ENCODE measurements around the gene AKAP8L. TPM values are rescaled to one million over a fixed set of nuclear protein-coding genes. Genes with fewer than 3 reads are reported as not detected.

Gene AKAP8L
- total RNA-seq, 2 donors from 2014 or later: 147 to 196 TPM

DNA sequence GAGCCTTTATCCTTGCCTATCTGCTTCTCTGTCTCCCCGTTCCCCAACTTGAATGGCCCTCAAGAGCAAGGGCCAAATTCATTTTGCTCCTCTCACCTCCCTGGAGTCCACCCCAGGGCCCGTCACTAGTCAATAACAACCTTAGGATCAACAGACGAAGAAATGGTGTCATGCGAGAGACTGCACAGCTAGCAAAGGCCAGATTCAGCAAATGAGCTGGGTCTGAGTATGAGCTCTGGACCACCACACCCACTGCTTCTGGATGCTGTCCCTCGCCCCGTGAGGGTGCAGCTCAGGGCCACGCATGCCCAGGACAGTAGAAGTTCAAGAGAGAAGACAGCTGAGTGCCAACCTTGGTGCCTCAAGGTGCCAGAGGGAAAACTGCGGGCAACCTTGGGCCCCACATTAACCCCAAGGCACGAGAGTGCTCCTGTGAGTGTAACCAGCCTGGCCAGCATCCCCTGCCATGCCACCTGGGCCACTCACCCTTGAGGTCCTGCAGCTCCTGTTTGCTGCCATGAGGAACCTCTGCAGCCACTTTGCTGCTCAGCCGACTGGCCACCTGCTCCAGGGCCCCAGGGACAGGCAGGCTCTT lies 11.8 kb upstream of the AKAP8L start:
- ATAC-seq: no peak
- intact Hi-C loops (cut with DNase I): no loop called here
- TF ChIP-seq POLR2A (IDR thresholded peaks at IDR 0.05): no peak
- TF ChIP-seq, protein P1, sequence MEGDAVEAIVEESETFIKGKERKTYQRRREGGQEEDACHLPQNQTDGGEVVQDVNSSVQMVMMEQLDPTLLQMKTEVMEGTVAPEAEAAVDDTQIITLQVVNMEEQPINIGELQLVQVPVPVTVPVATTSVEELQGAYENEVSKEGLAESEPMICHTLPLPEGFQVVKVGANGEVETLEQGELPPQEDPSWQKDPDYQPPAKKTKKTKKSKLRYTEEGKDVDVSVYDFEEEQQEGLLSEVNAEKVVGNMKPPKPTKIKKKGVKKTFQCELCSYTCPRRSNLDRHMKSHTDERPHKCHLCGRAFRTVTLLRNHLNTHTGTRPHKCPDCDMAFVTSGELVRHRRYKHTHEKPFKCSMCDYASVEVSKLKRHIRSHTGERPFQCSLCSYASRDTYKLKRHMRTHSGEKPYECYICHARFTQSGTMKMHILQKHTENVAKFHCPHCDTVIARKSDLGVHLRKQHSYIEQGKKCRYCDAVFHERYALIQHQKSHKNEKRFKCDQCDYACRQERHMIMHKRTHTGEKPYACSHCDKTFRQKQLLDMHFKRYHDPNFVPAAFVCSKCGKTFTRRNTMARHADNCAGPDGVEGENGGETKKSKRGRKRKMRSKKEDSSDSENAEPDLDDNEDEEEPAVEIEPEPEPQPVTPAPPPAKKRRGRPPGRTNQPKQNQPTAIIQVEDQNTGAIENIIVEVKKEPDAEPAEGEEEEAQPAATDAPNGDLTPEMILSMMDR (IDR thresholded peaks at IDR 0.05): no peak
- no peak for DNase-seq
- H3K4me3 ChIP-seq: no peak overlapping the region
- peaks cover 34% of the 10 kb centered on the region for H3K4me1 ChIP-seq
- H3K36me3 ChIP-seq (replicated peaks in 1 of 2; ENCODE audit: insufficient read depth in 1 of 2, low read depth in 2 of 2): peaks cover 0 to 11% of the 10 kb centered on the region in 2 donors
- WGBS, 2 donors: 73 to 75% methylated on average over 7 to 10 of the region's 10 CpGs
- H3K27ac ChIP-seq: no peak overlapping the region
- no peaks in the 10 kb centered on the region for H3K9me3 ChIP-seq
- no peaks in the 10 kb centered on the region for H3K27me3 ChIP-seq

- H3K36me3 ChIP-seq (replicated peaks in 1 of 2; ENCODE audit: insufficient read depth in 1 of 2, low read depth in 2 of 2): peaks cover 0 to 16% of the 10 kb centered on the region in 2 donors
- no peaks in the 10 kb centered on the region for H3K27me3 ChIP-seq
- no peak for DNase-seq
- WGBS, 2 donors: 65 to 85% methylated on average over 3 to 23 of the region's 24 CpGs
- no peak for TF ChIP-seq POLR2A (IDR thresholded peaks at IDR 0.05)
- TF ChIP-seq, protein P1 (IDR thresholded peaks at IDR 0.05): no peak
- intact Hi-C loops (cut with DNase I): no loop called here
- ATAC-seq: no peak
- H3K4me1 ChIP-seq: peaks cover 34% of the 10 kb centered on the region
- H3K9me3 ChIP-seq: no peaks in the 10 kb centered on the region
- H3K4me3 ChIP-seq: no peak overlapping the region
- no peak overlapping the region for H3K27ac ChIP-seq
These were observed 11.2 kb upstream of the AKAP8L start for GRCh38 chr19:15429825-15430467.

DNA sequence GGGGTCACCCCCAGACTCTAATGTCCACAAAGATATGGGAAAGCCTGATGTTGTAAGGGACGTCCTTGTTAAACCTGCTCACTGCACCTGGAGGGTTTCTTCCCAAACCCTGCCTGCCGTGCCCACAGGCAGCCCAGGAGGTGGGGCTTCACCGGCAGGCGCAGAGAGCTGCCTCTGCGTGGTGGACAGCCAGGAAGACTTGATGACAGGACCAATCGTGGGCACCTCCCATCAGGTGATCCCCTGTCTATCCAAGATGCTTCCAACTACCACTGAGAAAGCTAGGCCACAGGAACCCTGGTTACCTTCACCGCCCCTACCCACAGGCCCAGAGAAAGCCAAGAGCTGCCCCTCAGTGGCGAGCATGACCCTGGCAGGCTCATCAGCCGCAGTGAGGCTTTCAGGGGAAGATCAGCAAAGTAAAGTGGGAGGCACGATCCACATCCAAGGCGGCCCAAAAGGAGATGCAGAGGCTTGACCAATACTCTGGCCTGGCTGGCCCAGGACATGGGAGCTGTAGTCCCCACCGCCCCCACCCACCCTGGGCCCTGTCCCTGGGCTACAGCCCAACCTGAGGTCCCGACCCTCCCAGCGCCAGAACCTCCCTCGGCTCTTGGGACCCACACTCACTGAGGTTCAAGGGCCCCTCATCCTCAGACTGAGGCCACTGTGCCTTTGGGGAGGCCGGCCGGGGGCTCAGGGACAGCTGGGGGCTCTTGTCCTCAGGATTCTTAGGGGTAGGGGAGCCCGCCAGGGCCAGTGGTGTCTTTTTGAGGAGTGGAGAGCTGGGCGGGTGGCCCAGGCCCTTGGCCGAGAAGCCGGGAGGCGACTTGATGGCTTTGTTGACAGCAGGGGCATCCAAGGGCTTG lies 10.4 kb upstream of the AKAP8L start:
- no peak for DNase-seq

GRCh38 chr19:15427991-15428471 lies 9.2 kb upstream of the AKAP8L start:
- intact Hi-C loops (cut with DNase I): no loop called here
- peaks cover 26% of the 10 kb centered on the region for H3K4me1 ChIP-seq
- H3K27me3 ChIP-seq: no peaks in the 10 kb centered on the region
- H3K36me3 ChIP-seq (replicated peaks in 1 of 2; ENCODE audit: insufficient read depth in 1 of 2, low read depth in 2 of 2): peaks cover 11 to 33% of the 10 kb centered on the region in 2 donors
- H3K9me3 ChIP-seq: no peaks in the 10 kb centered on the region
- DNase-seq: no peak
- no peak overlapping the region for H3K4me3 ChIP-seq
- no peak for ATAC-seq
- no peak overlapping the region for H3K27ac ChIP-seq
- TF ChIP-seq, protein P1 (IDR thresholded peaks at IDR 0.05): no peak
- no peak for TF ChIP-seq POLR2A (IDR thresholded peaks at IDR 0.05)
- WGBS, 2 donors: 89 to 90% methylated on average over 21 to 29 of the region's 35 CpGs

More for the DNA sequence above, 10.4 kb upstream of the AKAP8L start:
- Histone ChIP-seq H3K27me3 (no peaks in the 10 kb centered on the region), H3K27ac (no peak overlapping the region), H3K4me3 (no peak overlapping the region), H3K4me1 (peaks cover 34% of the 10 kb centered on the region), H3K9me3 (no peaks in the 10 kb centered on the region), H3K36me3 (replicated peaks in 1 of 2; ENCODE audit: insufficient read depth in 1 of 2, low read depth in 2 of 2) (peaks cover 2 to 21% of the 10 kb centered on the region in 2 donors)
- TF ChIP-seq, protein P1 (IDR thresholded peaks at IDR 0.05): no peak
- no peak for TF ChIP-seq POLR2A (IDR thresholded peaks at IDR 0.05)
- WGBS, 2 donors: 83 to 91% methylated on average over 4 to 13 of the region's 22 CpGs
- no peak for ATAC-seq
- intact Hi-C loops (cut with DNase I): no loop called here
